ENCODE data around the gene UBAC1. TPM values are rescaled to one million over a fixed set of nuclear protein-coding genes. Genes with fewer than 3 reads are reported as not detected.

UBAC1 gene
- total RNA-seq, 2 donors from 2014 or later: 37.9 to 39.3 TPM

GRCh38 chr9:135985889-135986288 lies 24.7 kb upstream of the UBAC1 start:
- no peaks in the 10 kb centered on the region for H3K9me3 ChIP-seq
- TF ChIP-seq CTCF (IDR thresholded peaks at IDR 0.05): no peak
- H3K4me3 ChIP-seq: no peak overlapping the region
- H3K27me3 ChIP-seq (replicated peaks; ENCODE audit: insufficient read depth): no peaks in the 10 kb centered on the region
- ATAC-seq (ENCODE audit: insufficient number of reproducible peaks, low FRiP score, low read depth) (no peak), DNase-seq (ENCODE audit: low spot score) (no peak)
- H3K36me3 ChIP-seq: no peaks in the 10 kb centered on the region
- H3K4me1 ChIP-seq (ENCODE audit: control insufficient read depth in 1 of 2, low read depth in 2 of 2): peaks cover 0 to 12% of the 10 kb centered on the region in 2 donors
- H3K27ac ChIP-seq: no peak overlapping the region

- Histone ChIP-seq H3K9me3 (no peaks in the 10 kb centered on the region), H3K4me1 (ENCODE audit: control insufficient read depth in 1 of 2, low read depth in 2 of 2) (peaks cover 0 to 11% of the 10 kb centered on the region in 2 donors), H3K4me3 (no peak overlapping the region), H3K27ac (no peak overlapping the region), H3K36me3 (no peaks in the 10 kb centered on the region), H3K27me3 (replicated peaks; ENCODE audit: insufficient read depth) (no peaks in the 10 kb centered on the region)
- no peak for DNase-seq (ENCODE audit: low spot score)
- no peak for TF ChIP-seq CTCF (IDR thresholded peaks at IDR 0.05)
- no peak for ATAC-seq (ENCODE audit: insufficient number of reproducible peaks, low FRiP score, low read depth)
These were observed 24.2 kb upstream of the UBAC1 start for GRCh38 chr9:135985459-135985774.

GRCh38 chr9:135984072-135984710 lies 23.0 kb upstream of the UBAC1 start:
- H3K27ac ChIP-seq: no peak overlapping the region
- no peaks in the 10 kb centered on the region for H3K9me3 ChIP-seq
- ATAC-seq (ENCODE audit: insufficient number of reproducible peaks, low FRiP score, low read depth) (no peak), DNase-seq (ENCODE audit: low spot score) (no peak)
- H3K4me3 ChIP-seq: no peak overlapping the region
- no peaks in the 10 kb centered on the region for H3K27me3 ChIP-seq (replicated peaks; ENCODE audit: insufficient read depth)
- no peaks in the 10 kb centered on the region for H3K36me3 ChIP-seq
- TF ChIP-seq CTCF (IDR thresholded peaks at IDR 0.05): no peak
- H3K4me1 ChIP-seq (ENCODE audit: control insufficient read depth in 1 of 2, low read depth in 2 of 2): peaks cover 0 to 2% of the 10 kb centered on the region in 2 donors

- Histone ChIP-seq H3K27ac (no peak overlapping the region), H3K4me3 (no peak overlapping the region), H3K36me3 (no peaks in the 10 kb centered on the region), H3K27me3 (replicated peaks; ENCODE audit: insufficient read depth) (peaks cover 4% of the 10 kb centered on the region), H3K4me1 (ENCODE audit: control insufficient read depth in 1 of 2, low read depth in 2 of 2) (peaks cover 0 to 9% of the 10 kb centered on the region in 2 donors), H3K9me3 (no peaks in the 10 kb centered on the region)
- no peak for DNase-seq (ENCODE audit: low spot score)
- ATAC-seq (ENCODE audit: insufficient number of reproducible peaks, low FRiP score, low read depth): no peak
- TF ChIP-seq CTCF (IDR thresholded peaks at IDR 0.05): no peak
These were observed 22.3 kb upstream of the UBAC1 start for GRCh38 chr9:135983208-135984071.

- ATAC-seq (ENCODE audit: insufficient number of reproducible peaks, low FRiP score, low read depth) (no peak), DNase-seq (ENCODE audit: low spot score) (no peak)
- no peaks in the 10 kb centered on the region for H3K36me3 ChIP-seq
- H3K27ac ChIP-seq: no peak overlapping the region
- no peak for TF ChIP-seq CTCF (IDR thresholded peaks at IDR 0.05)
- no peak overlapping the region for H3K4me3 ChIP-seq
- peaks cover 4% of the 10 kb centered on the region for H3K27me3 ChIP-seq (replicated peaks; ENCODE audit: insufficient read depth)
- peaks cover 0 to 9% of the 10 kb centered on the region in 2 donors for H3K4me1 ChIP-seq (ENCODE audit: control insufficient read depth in 1 of 2, low read depth in 2 of 2)
- no peaks in the 10 kb centered on the region for H3K9me3 ChIP-seq
These were observed 21.5 kb upstream of the UBAC1 start for GRCh38 chr9:135982499-135983207.

All from thoracic aorta (tissue), 2 donors.